A673 (cell line): Measurements from ENCODE around the gene AJAP1. TPM values are rescaled to one million over a fixed set of nuclear protein-coding genes. Genes with fewer than 3 reads are reported as not detected.

Source experiments
- BruUV-seq: library from RNA; stranded (reverse); fragments of 400-500 nt; replicated peaks from 2 replicates; lab custom pipeline; 2021; lab: Mats Ljungman, UMichigan
- CTCF ChIA-PET: fragments of 300-600 bp; sonication (Branson Sonifier 250); formaldehyde crosslinking; loops from one replicate; lab custom pipeline; 2022; ENCODE audit warnings: antibody characterized with exemption; lab: Charles Lee
- POLR2A ChIA-PET: fragments of 300-600 bp; sonication (Branson Sonifier 250); formaldehyde crosslinking; loops from one replicate; lab custom pipeline; 2022; ENCODE audit warnings: antibody characterized with exemption; ENCODE audit not compliant: low non-redundant PET; lab: Charles Lee
- DNase-seq: peaks from one replicate; pipeline ENCODE4 v3.0.0-alpha.2; 2015; ENCODE audit warnings: low spot score
- H3K27ac ChIP-seq: fragments of 200-600 bp; sonication (generic); 2 replicates; pipeline ENCODE4 v1.5.1; 2016; ENCODE audit warnings: mixed run types, low read depth, mild to moderate bottlenecking, mixed read lengths, antibody characterized with exemption, low read length; ENCODE audit not compliant: poor library complexity, severe bottlenecking
- H3K27me3 ChIP-seq: fragments of 200-600 bp; sonication (generic); replicated peaks from 2 replicates; pipeline ENCODE4 v1.6.1; 2017; ENCODE audit warnings: mixed run types, low read depth, mild to moderate bottlenecking, mixed read lengths, antibody characterized with exemption, low read length; ENCODE audit not compliant: insufficient read depth, poor library complexity
- H3K36me3 ChIP-seq: fragments of 200-600 bp; sonication (generic); 2 replicates; pipeline ENCODE4 v1.6.1; 2016; ENCODE audit warnings: mixed run types, mild to moderate bottlenecking, mixed read lengths, antibody characterized with exemption, low read length; ENCODE audit not compliant: insufficient read depth, poor library complexity, severe bottlenecking
- H3K4me1 ChIP-seq: fragments of 200-600 bp; sonication (generic); 2 replicates; pipeline ENCODE4 v1.6.1; 2017; ENCODE audit warnings: mixed run types, mild to moderate bottlenecking, mixed read lengths, antibody characterized with exemption, low read length; ENCODE audit not compliant: insufficient read depth, poor library complexity, severe bottlenecking
- H3K4me3 ChIP-seq: fragments of 200-600 bp; sonication (generic); 2 replicates; pipeline ENCODE4 v1.5.1; 2016; ENCODE audit warnings: low read depth, mixed run types, mild to moderate bottlenecking, mixed read lengths, low read length; ENCODE audit not compliant: poor library complexity, severe bottlenecking
- H3K9me3 ChIP-seq: fragments of 200-600 bp; sonication (generic); 2 replicates; pipeline ENCODE4 v1.6.1; 2016; ENCODE audit warnings: mixed run types, low read depth, mild to moderate bottlenecking, mixed read lengths, antibody characterized with exemption, low read length; ENCODE audit not compliant: poor library complexity, severe bottlenecking
- CTCF ChIP-seq: fragments of 300-800, 200-600 bp; sonication (generic); conservative IDR thresholded peaks from 2 replicates; pipeline ENCODE4 v1.5.1; 2017; ENCODE audit warnings: low read depth, mild to moderate bottlenecking, antibody characterized with exemption, low read length, moderate library complexity, mixed read lengths
- EZH2 ChIP-seq: fragments of 200-600 bp; sonication (generic); IDR thresholded peaks from 2 replicates; pipeline ENCODE4 v1.6.1; 2017; ENCODE audit warnings: borderline replicate concordance, low read depth, mild to moderate bottlenecking, mixed read lengths, antibody characterized with exemption, low read length; ENCODE audit not compliant: poor library complexity, severe bottlenecking
- intact Hi-C: fragments of 100-400 bp; cut with micrococcal nuclease; formaldehyde crosslinking; loops from one replicate; pipeline ENCODE4 v1.10.0; 2022; ENCODE audit not compliant: unreplicated experiment
- total RNA-seq: library from RNA; stranded (reverse); gene quantifications from 2 replicates; pipeline ENCODE4 v1.2.3, GENCODE V29; 2021

Gene AJAP1
- total RNA-seq, 1 experiment from 2014 or later = not detected

- no peak for TF ChIP-seq CTCF
- TF ChIP-seq EZH2 = no peak
- H3K4me1 ChIP-seq = no peaks in the 10 kb centered on the region
- H3K9me3 ChIP-seq = no peaks in the 10 kb centered on the region
- peaks cover 5% of the 10 kb centered on the region for H3K27me3 ChIP-seq
- intact Hi-C loops = no loop called here
- ChIA-PET POLR2A (no interaction called here), CTCF (no interaction called here)
- DNase-seq = no peak
- H3K36me3 ChIP-seq = no peaks in the 10 kb centered on the region
- no peak overlapping the region for H3K4me3 ChIP-seq
- H3K27ac ChIP-seq = no peak overlapping the region
- BruUV-seq = no TSS peak
Measured at GRCh38 chr1:4684864-4685522, 30.6 kb downstream of the AJAP1 start.

GRCh38 chr1:4685523-4685865 is 31.1 kb downstream of the AJAP1 start:
- ChIA-PET CTCF (no interaction called here), POLR2A (no interaction called here)
- H3K9me3 ChIP-seq = no peaks in the 10 kb centered on the region
- no peak for TF ChIP-seq EZH2
- TF ChIP-seq CTCF = no peak
- intact Hi-C loops = no loop called here
- DNase-seq = no peak
- H3K4me3 ChIP-seq = no peak overlapping the region
- H3K27me3 ChIP-seq = peaks cover 5% of the 10 kb centered on the region
- no TSS peak for BruUV-seq
- H3K27ac ChIP-seq = no peak overlapping the region
- H3K36me3 ChIP-seq = no peaks in the 10 kb centered on the region
- no peaks in the 10 kb centered on the region for H3K4me1 ChIP-seq

GRCh38 chr1:4687943-4688342 is 33.5 kb downstream of the AJAP1 start:
- Histone ChIP-seq H3K4me1 (no peaks in the 10 kb centered on the region), H3K36me3 (no peaks in the 10 kb centered on the region), H3K9me3 (no peaks in the 10 kb centered on the region), H3K4me3 (no peak overlapping the region), H3K27ac (no peak overlapping the region), H3K27me3 (peaks cover 5% of the 10 kb centered on the region)
- intact Hi-C loops = no loop called here
- CTCF ChIA-PET = no interaction called here
- TF ChIP-seq EZH2 (no peak), CTCF (no peak)
- BruUV-seq = no TSS peak
- POLR2A ChIA-PET = no interaction called here
- DNase-seq = no peak
